Stimulated activated CD8-positive, alpha-beta memory T cell treated with anti-CD3 and anti-CD28 coated beads, Interleukin-2, amount 100 ng/mL, for 1 hour (primary cell): ENCODE measurements around the gene FARS2.

Experiments used
- DNase-seq, 2 donors: peaks; one replicate each; pipeline ENCODE4 v3.0.0-alpha.2; 2020; ENCODE audit warnings: low read depth in 2 of 2

FARS2 gene

GRCh38 chr6:5729080-5729434 is 467.7 kb downstream of the FARS2 start:
- DNase-seq, result no peak

GRCh38 chr6:5729813-5730517 is 468.7 kb downstream of the FARS2 start:
- no peak for DNase-seq

- no peak for DNase-seq
These were observed 469.4 kb downstream of the FARS2 start for GRCh38 chr6:5730585-5731263.

- DNase-seq, result no peak
These were observed 470.1 kb downstream of the FARS2 start for GRCh38 chr6:5731435-5731834.

- no peak for DNase-seq
These were observed 471.2 kb downstream of the FARS2 start for GRCh38 chr6:5732496-5732895.

GRCh38 chr6:5736016-5736738 is 474.9 kb downstream of the FARS2 start:
- DNase-seq, result no peak

- DNase-seq, result no peak
These were observed 476.1 kb downstream of the FARS2 start for GRCh38 chr6:5737460-5737859.

- no peak for DNase-seq
These were observed 476.9 kb downstream of the FARS2 start for GRCh38 chr6:5738211-5738610.

- no peak for DNase-seq
These were observed 483.2 kb downstream of the FARS2 start for GRCh38 chr6:5744497-5744896.

GRCh38 chr6:5745081-5745480 is 483.8 kb downstream of the FARS2 start:
- no peak for DNase-seq

- no peak for DNase-seq
These were observed 484.9 kb downstream of the FARS2 start for GRCh38 chr6:5746053-5746758.

GRCh38 chr6:5746759-5747130 is 485.4 kb downstream of the FARS2 start:
- DNase-seq, result no peak

GRCh38 chr6:5747379-5747778 is 486.1 kb downstream of the FARS2 start:
- no peak for DNase-seq

- no peak for DNase-seq
These were observed 487.8 kb downstream of the FARS2 start for GRCh38 chr6:5749016-5749650.

- no peak for DNase-seq
These were observed 488.4 kb downstream of the FARS2 start for GRCh38 chr6:5749651-5750215.

- DNase-seq, result no peak
These were observed 490.4 kb downstream of the FARS2 start for GRCh38 chr6:5751525-5752390.

GRCh38 chr6:5752391-5752680 is 491.0 kb downstream of the FARS2 start:
- no peak for DNase-seq

GRCh38 chr6:5753209-5753608 is 491.9 kb downstream of the FARS2 start:
- no peak for DNase-seq

- DNase-seq, result no peak
These were observed 493.6 kb downstream of the FARS2 start for GRCh38 chr6:5754904-5755303.

GRCh38 chr6:5759571-5759970 is 498.3 kb downstream of the FARS2 start:
- no peak for DNase-seq

GRCh38 chr6:5761370-5761769 is 500.1 kb downstream of the FARS2 start:
- no peak for DNase-seq
